Kidney epithelial cell (primary cell): Measurements from ENCODE around the gene PACRG. TPM values are rescaled to one million over a fixed set of nuclear protein-coding genes. Genes with fewer than 3 reads are reported as not detected.

ENCODE experiments used
- DNase-seq: peaks from one replicate; pipeline ENCODE4 v3.0.0-alpha.2; 2010; ENCODE audit warnings: low read depth
- H3K27me3 ChIP-seq: 2 replicates; pipeline ENCODE4 v1.6.0; 2011; ENCODE audit warnings: low read length; ENCODE audit not compliant: control insufficient read depth, insufficient read depth
- H3K36me3 ChIP-seq: 2 replicates; pipeline ENCODE4 v1.5.1; 2011; ENCODE audit warnings: low read length; ENCODE audit not compliant: control insufficient read depth, insufficient read depth
- H3K4me3 ChIP-seq: 2 replicates; pipeline ENCODE4 v1.5.1; 2011; ENCODE audit warnings: low read depth, mild to moderate bottlenecking, control low read depth, low read length
- CTCF ChIP-seq: IDR thresholded peaks from 2 replicates; pipeline ENCODE4 v1.5.1; 2011; ENCODE audit warnings: mild to moderate bottlenecking, moderate library complexity, low read length, control low read depth, inconsistent platforms; ENCODE audit not compliant: insufficient read depth, poor library complexity, severe bottlenecking
- total RNA-seq: library from RNA; depleted of rRNA; stranded (reverse); fragments of >200 nt; gene quantifications from 2 replicates; pipeline ENCODE4 v1.2.3, GENCODE V29; 2015

The PACRG gene
- total RNA-seq, 1 donor from 2014 or later, result 0.29 TPM

- Histone ChIP-seq H3K4me3 (no peak overlapping the region), H3K36me3 (no peaks in the 10 kb centered on the region), H3K27me3 (no peaks in the 10 kb centered on the region)
- DNase-seq, result no peak
- no peak for TF ChIP-seq CTCF
These were observed 450.2 kb downstream of the PACRG start for GRCh38 chr6:163177892-163178420.

- DNase-seq, result no peak
- no peak overlapping the region for H3K4me3 ChIP-seq
- TF ChIP-seq CTCF, result no peak
- H3K36me3 ChIP-seq, result no peaks in the 10 kb centered on the region
- H3K27me3 ChIP-seq, result no peaks in the 10 kb centered on the region
These were observed 451.3 kb downstream of the PACRG start for GRCh38 chr6:163179061-163179460.

GRCh38 chr6:163179721-163180120 lies 451.9 kb downstream of the PACRG start:
- no peak for DNase-seq
- Histone ChIP-seq H3K27me3 (no peaks in the 10 kb centered on the region), H3K36me3 (no peaks in the 10 kb centered on the region), H3K4me3 (no peak overlapping the region)
- TF ChIP-seq CTCF, result no peak

GRCh38 chr6:163180874-163181541 lies 453.2 kb downstream of the PACRG start:
- Histone ChIP-seq H3K36me3 (no peaks in the 10 kb centered on the region), H3K27me3 (no peaks in the 10 kb centered on the region), H3K4me3 (no peak overlapping the region)
- peak; percentile 86 for TF ChIP-seq CTCF
- peak; percentile 5 for DNase-seq

GRCh38 chr6:163181666-163182180 lies 453.9 kb downstream of the PACRG start:
- no peaks in the 10 kb centered on the region for H3K27me3 ChIP-seq
- DNase-seq, result no peak
- no peak overlapping the region for H3K4me3 ChIP-seq
- no peak for TF ChIP-seq CTCF
- no peaks in the 10 kb centered on the region for H3K36me3 ChIP-seq
